HepG2 (cell line): ENCODE results near the gene MED15.

Experiments used
- CEBPB ChIP-seq: IDR thresholded peaks from 2 replicates; pipeline ENCODE4 v1.6.1; 2011; ENCODE audit warnings: low read depth, low read length, improper control_type of control experiment, borderline replicate concordance
- CHD2 ChIP-seq: IDR thresholded peaks from 2 replicates; pipeline ENCODE4 v1.6.1; 2011; ENCODE audit warnings: low read depth, low read length, improper control_type of control experiment
- GLI4 ChIP-seq: sonication (generic); formaldehyde crosslinking; IDR thresholded peaks from 2 replicates; pipeline ENCODE4 v1.5.1; 2020; ENCODE audit warnings: missing genetic modification reagents, mild to moderate bottlenecking, moderate library complexity, borderline replicate concordance
- NR2F1 ChIP-seq, 2 experiments: fragments of 450-650 bp in 1 of 2; formaldehyde crosslinking in 1 of 2; IDR thresholded peaks; 2 replicates each; pipeline versions ENCODE4 v1.5.0 to v1.6.1; 2016 to 2020; ENCODE audit warnings: mild to moderate bottlenecking in 1 of 2, missing compliant biosample characterization in 1 of 2, missing genetic modification reagents in 1 of 2, moderate library complexity in 1 of 2
- ZNF468 ChIP-seq: sonication (generic); formaldehyde crosslinking; IDR thresholded peaks from 2 replicates; pipeline ENCODE4 v1.8.0; 2022; ENCODE audit warnings: mild to moderate bottlenecking, moderate library complexity, missing genetic modification reagents
- TF ChIP-seq, protein P1 (sequence below): sonication (generic); formaldehyde crosslinking; IDR thresholded peaks from 2 replicates; pipeline ENCODE4 v1.4.0; 2020; ENCODE audit warnings: mild to moderate bottlenecking, low read depth, missing genetic modification reagents

DNA sequence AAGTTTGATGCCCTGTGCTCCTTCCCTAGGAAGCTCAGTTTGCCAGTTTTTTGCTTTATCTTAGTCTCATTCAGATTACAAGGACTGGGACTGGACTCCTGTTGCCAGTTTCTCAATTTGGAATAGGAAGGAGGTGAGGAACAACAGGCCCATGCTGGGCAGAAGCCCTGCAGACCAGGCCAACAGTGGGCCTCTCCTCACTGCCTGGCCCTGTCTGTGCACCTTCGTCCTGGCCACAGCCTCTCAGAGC is 23.7 kb downstream of the MED15 start:
- TF ChIP-seq CHD2 = no peak
- no peak for TF ChIP-seq CEBPB
- TF ChIP-seq, protein P1, sequence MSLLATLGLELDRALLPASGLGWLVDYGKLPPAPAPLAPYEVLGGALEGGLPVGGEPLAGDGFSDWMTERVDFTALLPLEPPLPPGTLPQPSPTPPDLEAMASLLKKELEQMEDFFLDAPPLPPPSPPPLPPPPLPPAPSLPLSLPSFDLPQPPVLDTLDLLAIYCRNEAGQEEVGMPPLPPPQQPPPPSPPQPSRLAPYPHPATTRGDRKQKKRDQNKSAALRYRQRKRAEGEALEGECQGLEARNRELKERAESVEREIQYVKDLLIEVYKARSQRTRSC = no peak
- TF ChIP-seq GLI4 (CRISPR knock-in tag) = no peak
- no peak for TF ChIP-seq NR2F1 (CRISPR knock-in tag; IDR thresholded peaks at IDR 0.05)
- no peak for TF ChIP-seq ZNF468
